Glomerular endothelial cell (primary cell): ENCODE data around the gene KCNA10. TPM values are rescaled to one million over a fixed set of nuclear protein-coding genes. Genes with fewer than 3 reads are reported as not detected.
"Not testable (repeated sequence)": the region's sequence is repeated elsewhere in the genome, so short reads cannot be mapped to it uniquely, and the experiment has no call there.

Experiments
- DNase-seq: peaks from one replicate; pipeline ENCODE4 v3.0.0-alpha.2; 2011; ENCODE audit warnings: low read depth, low spot score; ENCODE audit errors: extremely low read depth
- total RNA-seq: library from RNA; depleted of rRNA; stranded (reverse); fragments of >200 nt; gene quantifications from 2 replicates; pipeline ENCODE4 v1.2.3, GENCODE V29; 2015

Gene KCNA10
- total RNA-seq, 1 donor from 2014 or later, result not detected

- no peak for DNase-seq
Observed at GRCh38 chr1:110535985-110536384, 17.0 kb upstream of the KCNA10 start.

DNA sequence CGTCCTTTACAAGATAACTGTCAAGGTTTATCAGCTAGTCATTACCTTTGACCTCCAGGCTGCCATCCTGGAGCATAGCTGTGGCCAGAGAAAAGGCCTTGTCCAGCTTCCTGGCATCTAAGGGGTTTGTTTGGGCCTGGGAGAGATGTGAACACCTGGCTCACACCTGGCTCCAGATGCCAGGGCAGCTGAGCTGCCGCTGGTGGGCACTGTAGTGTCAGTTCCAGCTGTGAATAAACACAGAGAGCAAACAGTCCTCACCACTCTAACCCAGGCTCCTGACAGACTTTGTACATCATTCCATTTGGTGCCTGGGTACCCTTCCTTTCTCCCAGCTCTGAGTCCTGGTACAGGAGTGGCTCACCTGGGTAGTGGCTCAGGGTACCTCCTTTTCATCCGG lies 14.3 kb upstream of the KCNA10 start:
- no peak for DNase-seq

DNA sequence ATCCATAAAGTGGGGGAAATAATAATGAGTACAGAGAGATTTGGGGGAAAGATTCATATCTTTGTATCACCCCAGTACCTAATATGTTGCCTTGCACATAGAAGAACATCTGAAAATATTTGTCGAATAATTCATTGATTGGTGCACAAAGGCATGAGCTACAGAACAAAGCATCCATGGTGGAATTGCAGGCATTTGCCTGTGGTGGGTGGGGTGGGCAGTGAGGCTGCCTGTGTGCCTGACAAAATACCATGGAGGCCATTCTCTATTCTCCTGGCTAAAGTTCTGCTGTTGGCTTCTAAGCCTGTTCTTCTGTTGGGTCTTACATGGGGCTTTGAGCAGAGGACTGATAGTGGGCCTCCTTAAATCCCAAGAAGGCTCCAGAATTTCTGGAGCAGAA lies 10.0 kb upstream of the KCNA10 start:
- no peak for DNase-seq

DNA sequence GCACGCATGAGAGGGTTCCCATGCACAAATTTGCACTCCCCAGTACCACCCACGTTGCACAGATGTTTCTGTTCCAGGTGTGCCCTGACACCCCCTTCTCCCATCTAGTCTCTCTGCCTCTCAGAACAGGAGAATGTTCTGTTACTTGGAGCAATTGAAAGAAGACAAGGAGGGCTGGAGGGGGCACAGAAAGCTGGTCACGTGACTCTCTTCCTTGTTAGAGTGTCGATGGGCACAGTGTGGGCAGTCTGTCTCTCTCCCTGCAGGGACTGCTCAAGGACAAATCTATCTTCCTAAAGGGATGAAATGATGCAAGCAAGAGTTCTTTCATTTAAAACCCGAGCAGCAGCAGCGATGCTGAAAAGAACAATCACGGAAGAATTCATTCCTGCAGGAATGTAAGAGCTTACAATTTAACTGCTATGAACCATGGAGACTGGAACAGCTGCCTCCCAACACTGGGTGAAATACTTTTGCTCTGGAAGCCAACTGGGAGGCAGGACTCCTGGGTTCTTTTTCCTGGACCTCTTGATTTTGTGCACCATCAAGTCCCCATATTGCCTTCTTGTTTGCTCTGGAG lies 7.3 kb upstream of the KCNA10 start:
- no peak for DNase-seq

- DNase-seq, result no peak
Observed at GRCh38 chr1:110525249-110525595, 6.2 kb upstream of the KCNA10 start.

DNA sequence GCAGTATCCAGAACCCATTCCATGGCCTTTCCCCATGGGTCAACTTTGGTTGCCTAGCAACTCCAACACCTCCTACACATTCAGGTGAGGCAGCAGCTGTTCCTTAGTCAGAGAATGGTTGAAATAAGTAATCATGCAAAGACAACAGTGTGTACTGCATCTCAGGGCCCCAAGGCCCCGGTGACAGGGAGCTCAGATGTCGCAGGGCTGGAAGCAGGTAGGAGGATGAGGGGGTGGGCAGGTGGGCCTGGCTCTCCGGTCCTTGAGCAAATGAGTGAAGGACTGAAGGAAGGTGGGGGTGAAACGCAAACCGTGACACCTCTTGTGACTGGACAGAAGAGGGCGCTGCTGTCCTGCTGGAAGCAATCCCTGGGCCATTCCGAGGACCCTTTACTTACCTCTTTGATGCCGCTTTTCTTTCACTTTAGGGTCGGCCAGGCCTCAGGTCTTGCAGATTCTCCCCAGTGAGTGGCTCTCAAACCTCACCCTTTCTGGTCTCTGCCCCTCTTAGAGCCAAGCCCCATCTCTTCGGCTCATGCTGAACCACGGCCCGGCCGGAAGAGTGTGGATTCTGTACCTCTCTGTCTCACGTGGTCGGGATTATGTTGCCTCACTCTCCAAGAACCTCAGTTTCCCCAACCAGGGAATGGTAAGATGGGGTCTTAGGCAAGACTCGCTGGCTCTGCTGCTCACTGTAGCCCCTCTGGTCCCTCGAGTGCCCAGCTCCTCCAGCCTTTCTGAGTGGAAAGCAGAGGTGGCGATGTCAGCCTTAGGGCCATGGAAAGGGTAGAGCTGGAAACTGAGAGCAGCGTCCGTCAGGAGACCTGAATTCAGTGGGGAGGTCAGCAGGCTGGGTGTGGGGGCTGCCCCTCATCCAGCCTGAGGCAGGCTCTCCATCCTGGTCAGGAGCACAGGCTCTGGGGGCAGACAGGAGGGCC lies 5.6 kb upstream of the KCNA10 start:
- DNase-seq, result peak; percentile 4

DNA sequence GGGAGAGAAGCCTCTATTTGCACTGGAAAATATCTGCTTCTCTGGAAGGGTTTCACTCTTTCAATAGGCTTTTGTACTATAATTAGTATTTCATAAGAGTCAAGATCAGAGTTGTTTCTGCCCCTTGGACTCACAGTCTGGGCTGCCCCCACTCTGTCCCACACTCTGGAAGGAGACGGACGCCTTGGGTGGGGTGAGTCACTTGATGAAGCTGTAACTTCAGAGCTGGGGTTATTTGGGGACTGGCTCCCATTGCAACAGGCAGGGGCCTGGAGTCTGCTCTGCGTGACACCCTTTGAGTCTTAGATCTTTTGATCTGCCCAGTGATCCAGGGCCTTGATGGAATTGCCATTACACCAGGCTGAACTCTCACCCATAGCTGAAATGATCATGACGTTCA lies 4.0 kb upstream of the KCNA10 start:
- DNase-seq, result no peak

GRCh38 chr1:110522560-110522959 lies 3.6 kb upstream of the KCNA10 start:
- DNase-seq, result no peak

DNA sequence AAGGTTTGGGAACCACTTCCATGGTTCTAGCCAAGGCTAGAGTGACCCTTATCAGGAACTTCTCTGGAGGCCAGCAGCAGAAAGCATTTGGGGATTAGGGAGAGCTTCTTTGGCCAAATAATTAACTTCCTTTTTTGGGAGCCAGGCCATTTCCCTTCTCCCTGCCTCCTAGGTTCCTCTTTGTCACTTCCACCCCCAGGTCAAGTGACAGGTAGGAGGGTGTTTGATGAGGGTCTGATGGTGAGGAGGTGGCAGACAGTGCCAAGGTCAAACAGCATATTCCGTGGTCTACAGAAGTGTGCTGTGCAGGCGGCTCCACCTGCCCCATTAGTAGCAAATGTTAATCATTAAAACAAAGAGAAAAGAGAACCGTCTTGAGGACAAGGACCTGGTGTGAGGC lies 1.9 kb upstream of the KCNA10 start:
- no peak for DNase-seq

DNA sequence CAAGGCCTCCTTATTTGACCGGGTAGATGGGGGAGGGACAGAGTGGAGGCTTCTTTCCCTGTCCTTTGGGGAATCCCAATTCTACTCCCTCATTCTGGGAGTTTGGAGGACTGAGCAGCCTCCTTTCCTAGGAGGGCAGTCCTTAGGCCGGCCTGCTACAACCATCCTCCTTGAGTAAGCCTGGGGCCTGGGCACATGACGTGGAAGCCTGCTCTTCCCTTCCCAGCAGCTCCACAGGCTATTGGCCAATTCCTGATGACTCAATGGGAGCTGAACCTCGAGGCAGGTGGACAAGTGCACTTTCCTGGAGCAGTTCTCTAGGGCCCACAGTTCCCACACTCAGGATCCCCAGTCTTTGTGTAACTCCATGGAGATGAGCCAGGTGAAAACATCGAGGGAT lies 3.1 kb downstream of the KCNA10 start:
- no peak for DNase-seq

GRCh38 chr1:110515041-110515440 lies 3.9 kb downstream of the KCNA10 start:
- DNase-seq, result no peak

DNA sequence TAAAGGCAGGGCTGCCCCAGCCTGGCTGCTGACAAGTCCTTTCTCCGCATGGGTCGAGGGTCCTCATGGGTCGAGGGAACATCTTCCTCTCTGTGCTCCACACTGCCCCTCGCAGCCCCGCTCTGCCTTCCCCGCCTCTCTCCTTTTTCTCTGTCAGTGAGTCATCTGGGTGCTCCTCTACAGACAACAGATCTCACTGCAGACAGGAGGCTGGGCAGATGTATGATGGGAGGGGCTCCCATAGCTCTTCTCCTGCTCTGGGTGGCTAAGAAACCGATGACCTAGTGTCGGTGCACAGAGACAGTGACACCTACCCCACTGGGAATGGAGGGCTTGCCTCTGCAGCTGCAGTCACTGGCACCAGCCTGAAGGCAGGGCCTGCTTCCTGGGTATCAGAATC lies 5.5 kb downstream of the KCNA10 start:
- DNase-seq, result no peak

GRCh38 chr1:110511436-110511835 lies 7.5 kb downstream of the KCNA10 start:
- DNase-seq, result no peak

DNA sequence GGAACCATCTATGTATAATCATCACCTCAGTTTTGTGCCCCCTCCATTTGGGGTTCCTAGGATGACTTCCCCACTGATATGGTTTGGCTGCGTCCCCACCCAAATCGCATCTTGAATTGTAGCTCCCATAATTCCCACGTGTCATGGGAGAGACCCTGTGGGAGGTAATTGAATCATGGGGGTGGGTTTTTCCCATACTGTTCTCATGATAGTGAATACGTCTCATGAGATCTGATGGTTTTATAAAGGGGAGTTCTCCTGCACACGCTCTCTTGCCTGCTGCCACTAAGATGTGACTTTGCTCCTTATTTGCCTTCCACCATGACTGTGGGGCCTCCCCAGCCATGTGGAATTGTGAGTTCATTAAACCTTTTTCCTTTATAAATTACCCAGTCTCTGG lies 8.1 kb downstream of the KCNA10 start:
- DNase-seq, result not testable (repeated sequence)

GRCh38 chr1:110509655-110510054 lies 9.3 kb downstream of the KCNA10 start:
- DNase-seq, result no peak

DNA sequence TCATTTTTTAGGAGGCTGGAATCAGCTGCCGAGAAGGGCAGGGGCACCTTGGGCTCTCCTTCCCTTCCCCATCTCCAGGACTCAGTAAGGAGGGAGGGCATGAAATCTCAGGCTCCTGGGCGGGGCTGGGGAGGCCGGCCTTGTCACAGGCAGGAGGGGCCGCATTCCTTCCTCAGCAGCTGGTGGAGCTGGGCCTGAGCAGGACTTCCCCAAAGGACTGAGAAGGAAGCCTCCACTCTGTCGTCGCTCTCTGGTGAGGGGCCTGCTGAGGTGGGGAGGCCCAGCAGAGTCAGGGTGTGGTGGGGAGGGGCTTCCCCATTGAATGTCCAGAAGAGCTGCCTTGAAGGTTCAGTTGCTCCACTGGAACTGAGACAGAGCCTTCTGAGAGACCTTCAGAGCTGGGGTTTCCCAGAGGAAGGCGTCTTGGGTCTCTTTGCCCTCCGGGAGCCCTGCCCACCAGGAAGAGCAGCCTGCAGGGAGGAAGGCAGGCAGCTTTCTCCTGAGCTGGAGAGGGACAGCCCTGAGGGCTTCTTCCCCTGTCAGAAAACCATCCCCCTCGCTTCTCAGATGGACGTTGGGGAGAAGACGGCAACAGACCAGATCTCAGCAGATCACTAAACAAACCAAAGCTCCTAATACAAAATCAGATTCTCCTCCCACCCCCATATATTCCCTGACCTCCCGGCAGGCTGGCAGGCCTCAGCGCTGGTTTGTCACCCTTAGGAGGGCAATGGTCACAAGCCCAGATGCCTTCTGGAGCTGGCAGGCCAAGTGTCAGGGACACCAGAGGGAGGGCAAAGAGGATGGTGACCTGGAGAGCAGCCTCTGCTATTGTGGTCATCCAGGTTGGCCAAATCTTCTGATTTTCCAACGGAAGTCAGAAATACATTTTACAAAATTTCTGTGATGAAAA lies 10.7 kb downstream of the KCNA10 start:
- no peak for DNase-seq

GRCh38 chr1:110506541-110506940 lies 12.4 kb downstream of the KCNA10 start:
- no peak for DNase-seq

- no peak for DNase-seq
Observed at GRCh38 chr1:110505596-110505995, 13.4 kb downstream of the KCNA10 start.

DNA sequence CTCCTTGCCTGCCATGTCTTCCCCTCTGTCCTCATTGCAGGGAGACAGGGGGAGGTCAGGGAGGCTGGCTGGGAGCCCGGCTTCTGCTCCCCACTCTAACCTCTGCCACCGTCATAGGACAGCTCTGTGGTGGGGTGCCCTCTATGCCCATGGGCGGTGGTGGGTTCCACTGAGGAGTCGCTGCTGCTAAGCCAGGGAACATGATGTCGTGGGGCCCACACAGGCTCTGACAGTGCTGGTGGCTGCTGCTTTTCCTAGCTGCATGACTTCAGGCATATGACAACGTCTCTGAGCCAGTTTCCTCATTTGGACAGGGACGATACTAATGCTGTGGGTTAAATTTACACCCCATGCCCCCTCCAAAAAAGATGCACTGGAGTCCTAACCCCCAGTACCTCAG lies 14.7 kb downstream of the KCNA10 start:
- DNase-seq, result no peak

DNA sequence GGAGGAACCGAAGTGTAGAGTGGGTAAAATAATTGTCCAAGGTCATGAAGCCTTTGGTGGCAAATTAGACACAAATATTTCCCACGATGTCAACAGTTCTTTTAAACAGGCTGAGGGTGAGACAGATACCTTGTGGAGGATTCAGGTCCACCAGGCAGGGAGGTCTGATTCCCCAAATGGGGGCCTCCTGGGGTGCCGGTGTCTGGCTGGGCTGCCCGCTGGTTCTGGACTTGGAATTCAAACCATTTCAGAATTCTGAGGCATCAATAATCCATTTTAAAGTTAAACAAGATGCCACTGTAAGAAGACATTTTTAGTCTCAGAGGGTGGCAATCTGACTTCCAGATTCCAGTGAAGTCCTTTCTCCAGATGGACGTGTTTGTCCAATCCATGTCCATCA lies 15.5 kb downstream of the KCNA10 start:
- no peak for DNase-seq

GRCh38 chr1:110502402-110503151 lies 16.4 kb downstream of the KCNA10 start:
- no peak for DNase-seq
